Measurements from ENCODE around the gene RIMOC1. TPM values are rescaled to one million over a fixed set of nuclear protein-coding genes. Genes with fewer than 3 reads are reported as not detected.

RIMOC1 gene
- total and polyA plus RNA-seq, 2 donors (not counting 1 experiment from before 2014, with no cell fraction given) = 22.5 to 43.6 TPM

Other genes starting within 250 kb of the RIMOC1 start
- gene OXCT1, start 33.9 kb upstream of the RIMOC1 start, total RNA-seq = 32.4 and 56.3 TPM in 2 replicates
- gene OXCT1, start 33.9 kb upstream of the RIMOC1 start, polyA plus RNA-seq = 35.7 and 50.6 TPM in 2 replicates
- 13.4 and 14.1 TPM in 2 replicates for gene FBXO4, start 20.9 kb downstream of the RIMOC1 start, total RNA-seq
- 12.4 and 14.9 TPM in 2 replicates for gene FBXO4, start 20.9 kb downstream of the RIMOC1 start, polyA plus RNA-seq